Stimulated activated CD8-positive, alpha-beta memory T cell treated with anti-CD3 and anti-CD28 coated beads, Interleukin-2, amount 100 ng/mL, for 1 hour (primary cell): ENCODE measurements around the gene C1orf167.

Experiments used
- DNase-seq, 2 donors: peaks; one replicate each; pipeline ENCODE4 v3.0.0-alpha.2; 2020; ENCODE audit warnings: low read depth in 2 of 2

The C1orf167 gene

DNA sequence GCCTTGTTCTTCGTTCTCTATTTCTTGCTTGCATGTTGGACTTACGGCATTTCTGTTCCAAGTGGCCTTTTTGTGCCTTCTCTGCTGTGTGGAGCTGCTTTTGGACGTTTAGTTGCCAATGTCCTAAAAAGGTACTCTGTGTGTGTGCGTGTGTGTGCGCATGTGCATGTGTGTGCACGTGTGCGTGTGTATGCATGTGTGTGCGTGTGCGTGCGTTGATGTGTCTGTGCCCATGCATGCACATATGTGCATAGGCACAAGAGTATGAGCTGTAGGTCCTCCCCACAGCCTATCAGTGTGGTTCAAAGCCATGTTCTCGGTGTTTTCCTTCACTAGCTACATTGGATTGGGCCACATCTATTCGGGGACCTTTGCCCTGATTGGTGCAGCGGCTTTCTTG lies 71.9 kb downstream of the C1orf167 start:
- DNase-seq = no peak

DNA sequence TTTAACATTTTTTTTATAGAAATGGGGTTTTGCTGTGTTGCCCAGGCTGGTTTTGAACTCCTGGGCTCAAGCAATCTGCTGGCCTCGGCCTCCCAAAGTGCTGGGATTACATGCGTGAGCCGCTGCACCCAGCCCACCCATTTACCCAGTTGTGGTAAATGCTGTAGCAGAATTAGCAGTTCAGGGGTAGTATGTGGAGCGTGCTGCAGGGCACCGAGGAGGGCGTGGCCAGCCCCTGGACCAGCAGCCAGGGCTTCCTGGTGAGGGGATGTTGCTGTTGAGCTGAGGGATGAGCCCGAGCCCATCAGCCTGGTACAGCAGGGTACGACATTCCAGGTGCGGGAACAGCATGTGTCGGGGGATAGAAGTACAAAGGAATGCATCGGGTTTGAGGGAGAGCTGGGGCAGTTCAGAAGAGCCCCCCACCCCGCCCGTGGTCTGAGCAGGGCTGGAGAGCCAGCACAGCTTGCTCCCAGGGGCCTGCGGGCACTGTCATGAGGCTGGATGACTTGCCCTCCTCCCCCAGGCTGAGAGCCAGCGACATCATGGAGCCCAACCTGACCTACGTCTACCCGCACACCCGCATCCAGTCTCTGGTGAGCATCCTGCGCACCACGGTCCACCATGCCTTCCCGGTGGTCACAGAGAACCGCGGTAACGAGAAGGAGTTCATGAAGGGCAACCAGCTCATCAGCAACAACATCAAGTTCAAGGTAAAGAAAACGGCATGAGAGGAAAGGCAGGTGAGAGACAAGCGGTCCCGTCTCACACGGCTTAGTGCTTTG lies 73.6 kb downstream of the C1orf167 start:
- DNase-seq = no peak

DNA sequence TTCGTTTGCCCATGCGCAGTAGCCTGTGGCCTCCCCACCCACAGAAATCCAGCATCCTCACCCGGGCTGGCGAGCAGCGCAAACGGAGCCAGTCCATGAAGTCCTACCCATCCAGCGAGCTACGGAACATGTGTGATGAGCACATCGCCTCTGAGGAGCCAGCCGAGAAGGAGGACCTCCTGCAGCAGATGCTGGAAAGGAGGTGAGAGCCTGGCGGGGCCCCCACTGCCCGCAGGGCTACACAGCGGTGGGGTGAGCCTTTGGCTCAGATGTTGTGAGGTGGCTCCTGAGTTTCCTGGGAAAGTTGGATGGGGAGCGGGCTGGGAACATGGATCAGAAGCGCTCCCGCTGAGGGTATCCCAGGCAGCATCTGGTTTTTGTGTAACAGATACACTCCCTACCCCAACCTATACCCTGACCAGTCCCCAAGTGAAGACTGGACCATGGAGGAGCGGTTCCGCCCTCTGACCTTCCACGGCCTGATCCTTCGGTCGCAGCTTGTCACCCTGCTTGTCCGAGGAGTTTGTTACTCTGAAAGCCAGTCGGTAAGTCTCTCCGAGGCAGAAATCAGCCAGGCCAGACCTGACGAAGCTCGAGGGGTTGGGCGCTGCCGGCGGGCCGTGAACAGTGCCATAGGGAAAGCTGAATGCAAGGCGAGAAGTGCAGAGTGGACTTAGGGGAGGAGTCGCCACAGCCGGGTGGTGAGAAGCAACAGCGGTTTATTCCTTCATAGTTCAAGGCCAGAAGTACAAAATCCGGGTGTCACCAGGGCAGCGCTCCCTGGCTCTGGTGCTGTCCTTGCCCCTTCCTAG lies 75.2 kb downstream of the C1orf167 start:
- no peak for DNase-seq

DNA sequence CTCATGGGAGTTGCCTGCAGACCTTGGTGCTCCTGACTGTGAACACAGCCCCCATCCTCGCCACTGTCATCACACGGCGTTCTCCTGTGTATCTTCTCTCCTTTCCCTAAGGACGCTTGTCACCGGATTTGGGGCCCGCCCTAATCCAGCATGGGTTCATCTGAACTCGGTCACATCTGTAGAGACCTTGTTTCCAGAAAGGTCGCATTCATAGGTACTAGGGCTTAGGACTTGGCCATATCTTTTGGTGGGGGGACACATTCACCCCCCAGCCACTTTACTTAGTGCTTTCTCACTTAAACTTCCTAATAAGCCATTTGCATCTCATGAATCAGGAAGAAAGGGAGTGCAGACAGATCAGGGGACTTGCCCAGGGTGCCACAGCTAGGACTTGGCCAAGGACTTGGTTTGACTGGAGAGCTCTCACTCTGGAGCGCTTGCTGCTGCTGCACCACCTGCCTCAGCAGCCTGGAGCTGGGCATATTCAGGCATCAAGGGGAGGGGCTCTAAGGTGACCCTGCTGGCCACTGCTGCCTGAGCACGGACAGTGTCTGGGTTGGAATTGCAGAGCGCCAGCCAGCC lies 75.9 kb downstream of the C1orf167 start:
- DNase-seq = no peak

DNA sequence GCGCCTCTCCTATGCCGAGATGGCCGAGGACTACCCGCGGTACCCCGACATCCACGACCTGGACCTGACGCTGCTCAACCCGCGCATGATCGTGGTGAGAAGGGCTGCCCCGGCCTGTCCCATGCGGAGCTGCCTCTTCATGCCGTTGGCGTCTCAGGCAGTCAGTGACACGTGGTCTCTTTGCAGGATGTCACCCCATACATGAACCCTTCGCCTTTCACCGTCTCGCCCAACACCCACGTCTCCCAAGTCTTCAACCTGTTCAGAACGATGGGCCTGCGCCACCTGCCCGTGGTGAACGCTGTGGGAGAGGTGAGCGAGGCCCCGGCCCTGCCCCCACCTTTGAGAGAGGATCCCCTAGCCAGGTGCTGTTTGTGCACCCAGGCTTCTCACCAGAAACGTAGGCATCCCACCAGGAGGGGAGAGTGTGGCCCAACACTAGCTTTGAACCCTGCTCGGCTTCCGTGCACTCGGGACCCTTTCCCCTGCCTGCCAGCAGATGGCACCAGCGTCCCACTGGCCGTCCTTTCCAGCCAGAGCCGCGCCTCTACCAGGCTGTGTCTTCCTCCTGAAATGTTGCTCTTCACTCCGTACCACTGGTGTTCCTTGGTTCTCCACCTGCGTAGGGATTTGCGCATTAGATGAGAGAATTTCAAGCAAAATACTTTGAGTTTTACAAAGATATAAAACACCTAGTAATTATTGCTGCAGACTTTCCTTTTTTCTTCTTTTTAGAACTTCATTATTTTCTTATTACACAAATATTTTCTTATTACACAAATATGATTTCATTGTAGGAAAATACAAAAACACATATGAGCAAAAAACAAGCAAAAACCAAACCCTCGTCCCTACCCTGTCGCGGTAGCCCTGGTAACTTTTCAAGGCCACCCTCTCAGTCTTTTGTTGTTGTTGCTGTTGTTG lies 76.6 kb downstream of the C1orf167 start:
- DNase-seq = peak; percentile 52 to 54
